Ectodermal cell (in vitro differentiated cells): ENCODE results near the gene C14orf180.

Source experiments
- H3K27ac ChIP-seq: 2 replicates; pipeline ENCODE4 v1.7.0; 2013; ENCODE audit warnings: mild to moderate bottlenecking, low read depth, low read length; ENCODE audit not compliant: insufficient read depth, poor library complexity, severe bottlenecking
- H3K27me3 ChIP-seq: 2 replicates; pipeline ENCODE4 v1.7.0; 2013; ENCODE audit warnings: mild to moderate bottlenecking, low read length; ENCODE audit not compliant: insufficient read depth, control insufficient read depth, poor library complexity, severe bottlenecking
- H3K36me3 ChIP-seq: one replicate; pipeline ENCODE4 v1.7.0; 2013; ENCODE audit warnings: low read length; ENCODE audit not compliant: control insufficient read depth, insufficient read depth
- H3K4me1 ChIP-seq: one replicate; pipeline ENCODE4 v1.7.0; 2013; ENCODE audit warnings: low read length; ENCODE audit not compliant: control insufficient read depth, insufficient read depth
- H3K4me3 ChIP-seq: 2 replicates; pipeline ENCODE4 v1.7.0; 2013; ENCODE audit warnings: low read depth, low read length, control low read depth; ENCODE audit not compliant: insufficient read depth
- H3K9me3 ChIP-seq: 2 replicates; pipeline ENCODE4 v1.7.0; 2013; ENCODE audit warnings: mild to moderate bottlenecking, low read length, moderate library complexity; ENCODE audit not compliant: control insufficient read depth
- WGBS, 2 experiments: methylation state at CpG; one replicate each; pipeline ENCODE4 v1.1.7; 2013; ENCODE audit warnings: missing lambda C conversion rate in 2 of 2; 5-methylcytosine and 5-hydroxymethylcytosine counted together

Gene C14orf180

DNA sequence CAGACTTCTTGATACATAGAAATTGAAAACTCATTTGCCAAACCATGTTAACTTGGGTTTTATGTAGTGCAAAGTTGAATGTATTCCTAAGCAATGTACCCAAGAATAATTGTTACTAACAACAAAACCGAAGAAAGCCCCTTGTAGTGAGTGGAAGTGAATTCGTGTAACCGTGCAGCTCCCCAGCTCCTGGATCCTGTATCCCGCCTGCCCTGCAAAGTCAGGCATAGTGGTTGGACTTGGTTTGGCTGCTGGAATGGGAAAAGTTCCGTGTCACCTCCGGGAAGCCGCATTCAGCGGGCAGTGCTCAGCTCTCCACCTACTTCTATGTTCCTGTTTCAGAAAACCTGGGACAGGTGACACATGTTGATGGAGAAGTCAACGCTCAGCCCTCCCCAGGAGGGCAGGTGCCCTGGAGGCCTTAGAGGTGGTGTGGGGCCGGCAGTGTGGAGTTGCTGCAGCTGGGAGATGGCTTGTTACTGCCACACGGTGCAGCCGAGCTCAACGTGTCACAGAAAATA lies 29.2 kb upstream of the C14orf180 start:
- Histone ChIP-seq H3K4me1 (peaks cover 10% of the 10 kb centered on the region), H3K27me3 (no peaks in the 10 kb centered on the region), H3K27ac (no peak overlapping the region), H3K9me3 (no peaks in the 10 kb centered on the region), H3K36me3 (no peaks in the 10 kb centered on the region), H3K4me3 (no peak overlapping the region)
- WGBS, 2 experiments, result 94 to 95% methylated on average over 13 of the region's 13 CpGs

DNA sequence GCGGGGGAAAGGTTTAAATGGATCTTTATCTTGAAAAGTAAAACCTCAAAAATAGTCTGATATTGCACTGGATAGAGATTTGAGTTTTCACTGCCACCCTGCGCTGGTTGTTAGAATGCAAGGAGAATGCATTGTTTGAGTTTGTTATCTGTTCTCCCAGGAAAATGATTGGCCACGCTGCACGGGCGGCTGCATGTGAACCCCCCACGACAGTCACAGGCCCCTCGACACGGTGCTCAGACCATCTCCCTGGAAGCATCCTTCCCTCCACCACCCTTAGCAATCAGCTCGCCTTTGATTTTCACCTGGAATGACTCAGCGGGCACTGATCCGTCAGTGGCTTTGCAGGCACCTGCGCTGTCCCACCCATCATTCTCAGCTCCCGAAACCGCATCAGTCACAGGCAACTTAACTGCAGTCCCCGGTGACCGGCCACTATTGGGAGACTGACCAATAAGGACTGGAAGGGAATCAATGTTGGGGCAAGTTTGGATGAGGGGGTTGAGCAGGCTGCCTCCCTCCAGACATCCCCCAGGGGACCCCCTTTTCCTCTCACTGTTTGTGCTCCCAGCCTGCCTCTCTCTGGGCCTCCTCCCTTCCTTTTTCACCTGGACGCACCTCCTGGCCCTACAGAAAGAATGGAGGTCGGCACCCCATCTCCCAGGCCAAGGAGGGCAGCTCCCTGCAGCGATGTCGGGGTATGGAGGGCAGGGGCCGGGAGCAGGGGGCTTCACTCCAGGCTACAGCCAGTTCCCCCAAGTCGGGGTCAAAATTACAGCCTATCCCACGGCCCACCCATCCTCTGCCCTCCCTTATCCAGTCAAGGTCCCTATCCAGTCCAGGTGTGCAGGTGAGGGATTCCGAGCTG lies 28.5 kb upstream of the C14orf180 start:
- Histone ChIP-seq H3K4me1 (peaks cover 10% of the 10 kb centered on the region), H3K36me3 (no peaks in the 10 kb centered on the region), H3K27ac (no peak overlapping the region), H3K9me3 (no peaks in the 10 kb centered on the region), H3K27me3 (no peaks in the 10 kb centered on the region), H3K4me3 (no peak overlapping the region)
- WGBS, 2 experiments, result 95 to 96% methylated on average over 24 of the region's 24 CpGs

- Histone ChIP-seq H3K27me3 (no peaks in the 10 kb centered on the region), H3K36me3 (no peaks in the 10 kb centered on the region), H3K4me3 (no peak overlapping the region), H3K27ac (no peak overlapping the region), H3K4me1 (peaks cover 10% of the 10 kb centered on the region), H3K9me3 (no peaks in the 10 kb centered on the region)
- 91 to 92% methylated on average over 33 of the region's 33 CpGs for WGBS, 2 experiments
These were observed 27.5 kb upstream of the C14orf180 start for GRCh38 chr14:104551851-104552737.

GRCh38 chr14:104552738-104553125 lies 26.8 kb upstream of the C14orf180 start:
- H3K27ac ChIP-seq, result no peak overlapping the region
- H3K9me3 ChIP-seq, result no peaks in the 10 kb centered on the region
- no peaks in the 10 kb centered on the region for H3K27me3 ChIP-seq
- WGBS, 2 experiments, result 90 to 93% methylated on average over 9 of the region's 9 CpGs
- peaks cover 10% of the 10 kb centered on the region for H3K4me1 ChIP-seq
- no peak overlapping the region for H3K4me3 ChIP-seq
- no peaks in the 10 kb centered on the region for H3K36me3 ChIP-seq

DNA sequence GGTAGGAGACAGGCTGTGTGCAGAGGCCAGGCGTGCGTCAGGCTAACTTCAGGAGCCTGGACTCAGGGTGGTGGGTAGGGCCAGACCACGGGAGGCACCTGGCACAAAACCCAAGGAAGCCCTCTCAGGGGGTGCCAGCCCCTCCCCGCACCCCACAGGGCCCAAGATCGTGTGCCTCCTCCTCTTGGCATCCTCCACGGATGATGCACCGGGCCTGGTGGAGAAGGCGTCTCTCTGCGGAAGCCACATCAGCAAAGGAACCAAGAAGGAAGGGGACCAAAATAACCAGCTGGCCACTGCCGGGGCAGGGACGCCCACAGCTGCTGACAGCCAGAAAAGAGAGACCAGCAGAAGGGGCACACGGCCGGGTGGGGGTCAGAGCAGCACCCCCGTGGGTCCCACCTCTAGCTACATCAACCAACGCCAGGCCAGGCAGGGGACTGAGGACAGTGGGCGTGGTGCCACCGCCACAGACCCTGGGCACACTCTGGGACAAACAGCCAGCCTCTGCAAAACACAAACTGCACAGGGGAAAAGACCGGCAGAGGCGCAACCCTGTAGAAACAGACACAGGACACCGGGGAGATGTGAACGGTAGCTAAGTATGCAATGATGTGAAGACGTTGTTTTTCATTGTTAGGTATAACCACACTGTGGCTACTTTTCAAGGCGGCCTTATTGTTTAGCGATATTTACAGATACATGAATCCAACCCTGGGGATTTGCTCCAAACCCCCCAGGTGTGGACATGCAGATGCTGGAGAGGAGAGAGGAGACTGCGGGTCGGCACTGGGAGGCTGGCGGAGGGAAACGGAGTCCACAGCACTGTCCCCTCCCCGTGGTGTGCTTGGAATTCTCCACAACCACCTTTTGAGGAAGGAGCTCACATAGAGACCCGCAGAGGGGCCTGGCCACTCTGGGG lies 26.1 kb upstream of the C14orf180 start:
- no peaks in the 10 kb centered on the region for H3K27me3 ChIP-seq
- H3K27ac ChIP-seq, result no peak overlapping the region
- H3K9me3 ChIP-seq, result no peaks in the 10 kb centered on the region
- WGBS, 2 experiments, result 90 to 94% methylated on average over 30 of the region's 30 CpGs
- H3K4me3 ChIP-seq, result no peak overlapping the region
- H3K36me3 ChIP-seq, result no peaks in the 10 kb centered on the region
- peaks cover 10% of the 10 kb centered on the region for H3K4me1 ChIP-seq

GRCh38 chr14:104554088-104554607 lies 25.4 kb upstream of the C14orf180 start:
- peaks cover 5% of the 10 kb centered on the region for H3K4me1 ChIP-seq

DNA sequence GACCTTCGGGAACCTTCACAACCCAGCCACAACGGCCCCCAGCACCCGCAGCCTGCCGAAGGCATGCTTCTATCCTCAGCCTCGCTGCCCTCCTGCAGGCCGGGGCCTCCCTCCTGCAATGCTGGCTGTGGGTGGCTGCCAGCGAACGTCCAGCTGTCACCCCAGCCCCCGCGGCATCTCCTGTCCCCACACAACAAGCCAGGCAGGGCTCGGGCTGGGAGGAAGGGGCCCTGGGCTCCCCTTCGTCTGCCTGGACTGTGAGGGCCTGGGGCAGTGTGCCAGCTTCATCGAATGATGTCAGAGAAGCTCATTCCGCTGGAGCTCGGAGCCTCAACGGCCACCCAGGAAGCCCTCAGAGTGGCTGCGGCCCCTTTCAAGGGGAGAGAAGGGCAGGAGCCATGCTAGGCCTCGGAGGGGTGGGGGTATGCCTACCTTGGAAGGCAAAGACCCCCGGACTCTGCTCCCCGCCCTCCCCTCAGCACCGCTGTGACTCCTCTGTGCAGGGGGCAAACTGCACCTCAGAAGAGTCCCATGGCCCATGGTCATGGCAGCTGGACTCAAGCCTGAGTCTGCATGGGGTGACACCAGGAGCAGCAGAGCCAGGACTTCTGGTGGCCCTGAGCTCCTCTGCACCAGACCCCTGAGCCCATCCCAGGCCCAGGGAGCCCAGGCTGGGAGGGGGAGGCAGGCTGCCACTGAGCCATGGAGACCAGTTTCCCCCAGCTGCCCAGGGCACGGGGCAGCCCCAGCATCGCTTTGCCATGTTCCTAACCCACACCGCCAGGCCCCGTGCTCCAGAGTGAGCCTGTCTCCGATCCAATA lies 24.7 kb upstream of the C14orf180 start:
- no peaks in the 10 kb centered on the region for H3K36me3 ChIP-seq
- 90 to 91% methylated on average over 26 of the region's 26 CpGs for WGBS, 2 experiments
- H3K9me3 ChIP-seq, result no peaks in the 10 kb centered on the region
- no peaks in the 10 kb centered on the region for H3K27me3 ChIP-seq
- H3K4me1 ChIP-seq, result no peaks in the 10 kb centered on the region
- H3K4me3 ChIP-seq, result no peak overlapping the region
- H3K27ac ChIP-seq, result no peak overlapping the region

More at GRCh38 chr14:104554088-104554607, 25.4 kb upstream of the C14orf180 start:
- no peaks in the 10 kb centered on the region for H3K9me3 ChIP-seq
- no peaks in the 10 kb centered on the region for H3K36me3 ChIP-seq
- H3K27ac ChIP-seq, result no peak overlapping the region
- H3K27me3 ChIP-seq, result no peaks in the 10 kb centered on the region
- 85 to 87% methylated on average over 12 of the region's 12 CpGs for WGBS, 2 experiments
- no peak overlapping the region for H3K4me3 ChIP-seq

- H3K9me3 ChIP-seq, result no peaks in the 10 kb centered on the region
- H3K27me3 ChIP-seq, result no peaks in the 10 kb centered on the region
- H3K4me3 ChIP-seq, result no peak overlapping the region
- no peak overlapping the region for H3K27ac ChIP-seq
- H3K4me1 ChIP-seq, result no peaks in the 10 kb centered on the region
- no peaks in the 10 kb centered on the region for H3K36me3 ChIP-seq
- 92 to 94% methylated on average over 11 of the region's 11 CpGs for WGBS, 2 experiments
These were observed 23.9 kb upstream of the C14orf180 start for GRCh38 chr14:104555430-104556255.
